ENCODE measurements around the gene ZNF646.
A peak's percentile ranks its signal among the peaks of the same experiment; 100 is the strongest.
"Not testable (repeated sequence)": the region's sequence is repeated elsewhere in the genome, so short reads cannot be mapped to it uniquely, and the experiment has no call there.

Gene ZNF646

GRCh38 chr16:31084584-31085302 is 10.5 kb downstream of the ZNF646 start:
- no peak for DNase-seq

- no peak for DNase-seq
Observed at GRCh38 chr16:31085411-31085810, 11.2 kb downstream of the ZNF646 start.

- no peak for DNase-seq
Observed at GRCh38 chr16:31085873-31086628, 11.8 kb downstream of the ZNF646 start.

GRCh38 chr16:31086629-31086906 is 12.3 kb downstream of the ZNF646 start:
- DNase-seq: no peak

GRCh38 chr16:31087481-31087880 is 13.3 kb downstream of the ZNF646 start:
- DNase-seq: no peak

GRCh38 chr16:31087971-31088370 is 13.7 kb downstream of the ZNF646 start:
- DNase-seq: no peak

- no peak for DNase-seq
Observed at GRCh38 chr16:31088459-31089183, 14.4 kb downstream of the ZNF646 start, which contains the start of gene PRSS53. TSS of gene PRSS53 (minus strand) at chr16:31088943. CDS start at chr16:31088809, 134 bp downstream.

- DNase-seq: no peak
Observed at GRCh38 chr16:31089199-31089598, 15.0 kb downstream of the ZNF646 start.

GRCh38 chr16:31090540-31090939 is 16.3 kb downstream of the ZNF646 start:
- DNase-seq: no peak

GRCh38 chr16:31092330-31092729 is 18.1 kb downstream of the ZNF646 start:
- no peak for DNase-seq

- no peak for DNase-seq
Observed at GRCh38 chr16:31093132-31093703, 19.0 kb downstream of the ZNF646 start.

- no peak for DNase-seq
Observed at GRCh38 chr16:31094088-31094423, 19.8 kb downstream of the ZNF646 start.

- peak; percentile 93 to 96 for DNase-seq
Observed at GRCh38 chr16:31094424-31095120, 20.4 kb downstream of the ZNF646 start, which contains the start of gene VKORC1. TSS of gene VKORC1 (minus strand) at chr16:31094797. CDS start at chr16:31094729, 68 bp downstream.

- no peak for DNase-seq
Observed at GRCh38 chr16:31099860-31100638, 25.8 kb downstream of the ZNF646 start.

GRCh38 chr16:31100876-31101641 is 26.8 kb downstream of the ZNF646 start:
- not testable (repeated sequence) for DNase-seq

- DNase-seq: no peak
Observed at GRCh38 chr16:31105677-31106213, 31.5 kb downstream of the ZNF646 start.

- no peak for DNase-seq
Observed at GRCh38 chr16:31106509-31107464, 32.6 kb downstream of the ZNF646 start.

GRCh38 chr16:31107465-31107867 is 33.2 kb downstream of the ZNF646 start:
- no peak for DNase-seq

- peak; percentile 48 to 79 for DNase-seq
Observed at GRCh38 chr16:31108035-31108793, 34.0 kb downstream of the ZNF646 start, which contains the start of gene BCKDK. TSS of gene BCKDK (plus strand) at chr16:31108386. CDS start at chr16:31109224, 838 bp downstream.
